Smooth muscle cell (in vitro differentiated cells): ENCODE data around the gene CDCP2. TPM values are rescaled to one million over a fixed set of nuclear protein-coding genes. Genes with fewer than 3 reads are reported as not detected.

Experiments used
- DNase-seq: peaks from one replicate; lab custom pipeline; 2025; ENCODE audit not compliant: unreplicated experiment; lab: John Stamatoyannopoulos, UW
- H2AFZ ChIP-seq: fragments of 200-600 bp; sonication (generic); 2 replicates; pipeline ENCODE4 v1.6.0; 2016; ENCODE audit warnings: antibody characterized with exemption, low read depth, mild to moderate bottlenecking
- H3F3A ChIP-seq: fragments of 200-600 bp; sonication (generic); 2 replicates; pipeline ENCODE4 v1.6.0; 2017; ENCODE audit warnings: antibody characterized with exemption, low read depth
- H3K27ac ChIP-seq: fragments of 200-600 bp; sonication (generic); 2 replicates; pipeline ENCODE4 v1.5.1; 2016; ENCODE audit warnings: low read depth, mild to moderate bottlenecking
- H3K27me3 ChIP-seq: fragments of 200-600 bp; sonication (generic); 2 replicates; pipeline ENCODE4 v1.6.1; 2016; ENCODE audit warnings: low read depth, mild to moderate bottlenecking
- H3K36me3 ChIP-seq: fragments of 200-600 bp; sonication (generic); 2 replicates; pipeline ENCODE4 v1.5.1; 2016; ENCODE audit warnings: low read depth
- H3K4me1 ChIP-seq: fragments of 200-600 bp; sonication (generic); 2 replicates; pipeline ENCODE4 v1.5.1; 2016; ENCODE audit warnings: low read depth
- H3K4me2 ChIP-seq: fragments of 200-600 bp; sonication (generic); 2 replicates; pipeline ENCODE4 v1.6.0; 2016; ENCODE audit warnings: mild to moderate bottlenecking
- H3K4me3 ChIP-seq: fragments of 200-600 bp; sonication (generic); 2 replicates; pipeline ENCODE4 v1.5.1; 2016; ENCODE audit warnings: mild to moderate bottlenecking
- H3K79me2 ChIP-seq: fragments of 200-600 bp; sonication (generic); 2 replicates; pipeline ENCODE4 v1.6.0; 2016; ENCODE audit warnings: low read depth, mild to moderate bottlenecking
- H3K9ac ChIP-seq: fragments of 200-600 bp; sonication (generic); 2 replicates; pipeline ENCODE4 v1.6.0; 2016; ENCODE audit warnings: low read depth
- H3K9me3 ChIP-seq: fragments of 200-600 bp; sonication (generic); replicated peaks from 2 replicates; pipeline ENCODE4 v1.5.1; 2016; ENCODE audit warnings: low read depth
- H4K20me1 ChIP-seq: fragments of 200-600 bp; sonication (generic); 2 replicates; pipeline ENCODE4 v1.6.0; 2016; ENCODE audit warnings: low read depth
- WGBS: methylation state at CpG from one replicate; pipeline ENCODE4 v1.1.7; 2016; ENCODE audit warnings: low lambda C conversion rate; 5-methylcytosine and 5-hydroxymethylcytosine counted together
- polyA plus RNA-seq: library from polyadenylated mRNA; unstranded; fragments of >200 nt; fragmentation: Nextera tagmentation; extraction: Ambion mirVana; gene quantifications from 2 replicates; pipeline ENCODE4 v1.2.1, GENCODE V29; 2016
- total RNA-seq: library from RNA; depleted of rRNA; stranded (reverse); fragments of >200 nt; gene quantifications from 2 replicates; pipeline ENCODE4 v1.2.3, GENCODE V29; 2014
- TF ChIP-seq, protein P1 (sequence below): fragments of 200-600 bp; sonication (generic); IDR thresholded peaks from 2 replicates; pipeline ENCODE4 v1.5.1; 2017; ENCODE audit warnings: borderline replicate concordance, mild to moderate bottlenecking, antibody characterized with exemption; ENCODE audit not compliant: insufficient read depth, poor library complexity, severe bottlenecking

CDCP2 gene
- total and polyA plus RNA-seq, 2 experiments from 2014 or later = not detected

DNA sequence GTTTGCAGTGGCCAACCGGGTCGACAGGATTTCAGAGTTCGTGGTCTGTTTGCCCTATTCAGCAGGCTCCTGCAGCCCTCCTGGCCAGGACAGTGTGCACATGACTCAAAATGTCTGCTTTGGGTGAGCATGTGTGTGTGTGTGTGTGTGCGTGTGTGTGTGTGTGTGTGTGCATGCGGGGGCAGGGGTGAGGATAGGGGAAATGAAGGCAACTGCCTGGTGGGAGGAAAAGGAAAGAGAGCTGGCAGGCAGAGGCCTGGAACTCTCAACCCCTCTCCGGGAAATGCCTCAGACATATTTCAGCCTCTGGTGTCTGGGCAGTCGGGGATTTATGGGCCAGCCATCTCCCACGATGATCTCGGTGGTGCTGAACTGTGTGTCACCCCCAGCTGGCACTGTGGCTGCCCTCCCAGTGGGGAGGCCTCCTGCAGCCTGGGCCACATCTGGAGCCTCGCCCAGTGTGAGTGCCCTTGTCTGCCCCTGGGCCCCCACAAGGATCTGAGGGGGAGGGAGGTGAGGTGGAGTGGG, 15.2 kb downstream of the CDCP2 start:
- Histone ChIP-seq H3K4me1 (peaks cover 22% of the 10 kb centered on the region), H4K20me1 (no peaks in the 10 kb centered on the region), H3K4me3 (no peak overlapping the region), H3K4me2 (peak overlapping the region; percentile 53), H3F3A (peaks cover 6% of the 10 kb centered on the region), H3K9ac (no peak overlapping the region), H3K36me3 (no peaks in the 10 kb centered on the region), H3K27me3 (no peaks in the 10 kb centered on the region), H3K27ac (peak overlapping the region; percentile 75), H3K79me2 (no peaks in the 10 kb centered on the region), H2AFZ (peak overlapping the region; percentile 2), H3K9me3 (no peaks in the 10 kb centered on the region)
- TF ChIP-seq, protein P1, sequence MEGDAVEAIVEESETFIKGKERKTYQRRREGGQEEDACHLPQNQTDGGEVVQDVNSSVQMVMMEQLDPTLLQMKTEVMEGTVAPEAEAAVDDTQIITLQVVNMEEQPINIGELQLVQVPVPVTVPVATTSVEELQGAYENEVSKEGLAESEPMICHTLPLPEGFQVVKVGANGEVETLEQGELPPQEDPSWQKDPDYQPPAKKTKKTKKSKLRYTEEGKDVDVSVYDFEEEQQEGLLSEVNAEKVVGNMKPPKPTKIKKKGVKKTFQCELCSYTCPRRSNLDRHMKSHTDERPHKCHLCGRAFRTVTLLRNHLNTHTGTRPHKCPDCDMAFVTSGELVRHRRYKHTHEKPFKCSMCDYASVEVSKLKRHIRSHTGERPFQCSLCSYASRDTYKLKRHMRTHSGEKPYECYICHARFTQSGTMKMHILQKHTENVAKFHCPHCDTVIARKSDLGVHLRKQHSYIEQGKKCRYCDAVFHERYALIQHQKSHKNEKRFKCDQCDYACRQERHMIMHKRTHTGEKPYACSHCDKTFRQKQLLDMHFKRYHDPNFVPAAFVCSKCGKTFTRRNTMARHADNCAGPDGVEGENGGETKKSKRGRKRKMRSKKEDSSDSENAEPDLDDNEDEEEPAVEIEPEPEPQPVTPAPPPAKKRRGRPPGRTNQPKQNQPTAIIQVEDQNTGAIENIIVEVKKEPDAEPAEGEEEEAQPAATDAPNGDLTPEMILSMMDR = no peak
- 17% methylated on average over 9 of the region's 10 CpGs for WGBS
- DNase-seq = no peak

DNA sequence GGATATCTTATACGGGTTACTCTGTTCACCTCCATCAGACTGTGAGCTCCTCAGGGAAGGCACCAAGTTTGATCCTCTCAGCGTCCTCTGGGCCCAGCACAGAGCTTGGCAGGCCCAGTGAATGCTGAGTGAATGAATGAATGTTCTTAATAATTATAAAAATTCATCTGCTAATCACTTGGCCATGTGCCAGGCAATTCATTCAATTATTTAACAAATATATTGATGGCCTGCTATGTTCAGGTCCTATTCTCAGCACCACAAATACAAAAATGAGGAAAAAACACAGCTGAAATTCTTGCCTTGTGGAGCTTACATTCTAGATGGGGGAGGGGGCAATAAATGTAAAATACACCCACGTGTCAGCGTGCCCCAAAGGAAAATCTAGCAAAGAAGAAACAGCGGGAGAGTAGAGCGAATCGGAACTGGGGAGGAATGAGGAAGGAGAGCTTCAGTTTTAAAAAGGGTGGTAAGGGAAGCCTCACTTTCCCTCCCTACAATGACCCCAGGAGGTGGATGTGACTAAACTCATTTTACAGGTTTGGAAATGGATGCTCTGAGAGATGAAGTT, 15.8 kb downstream of the CDCP2 start:
- Histone ChIP-seq H4K20me1 (no peaks in the 10 kb centered on the region), H3K9me3 (no peaks in the 10 kb centered on the region), H3K9ac (no peak overlapping the region), H3K36me3 (no peaks in the 10 kb centered on the region), H3K79me2 (no peaks in the 10 kb centered on the region), H3K27me3 (no peaks in the 10 kb centered on the region), H3K4me3 (no peak overlapping the region), H3K27ac (peak overlapping the region; percentile 75), H2AFZ (peak overlapping the region; percentile 2), H3K4me1 (peaks cover 22% of the 10 kb centered on the region), H3K4me2 (peak overlapping the region; percentile 53), H3F3A (peaks cover 6% of the 10 kb centered on the region)
- WGBS = 59% methylated on average over 7 of the region's 7 CpGs
- no peak for DNase-seq
- TF ChIP-seq, protein P1 = no peak

- Histone ChIP-seq H3K79me2 (no peaks in the 10 kb centered on the region), H2AFZ (peak overlapping the region; percentile 81), H4K20me1 (no peaks in the 10 kb centered on the region), H3K4me3 (no peak overlapping the region), H3K4me1 (peaks cover 22% of the 10 kb centered on the region), H3K36me3 (no peaks in the 10 kb centered on the region), H3K9me3 (no peaks in the 10 kb centered on the region), H3K27ac (peak overlapping the region; percentile 75), H3F3A (peaks cover 6% of the 10 kb centered on the region), H3K4me2 (peak overlapping the region; percentile 53), H3K9ac (peak overlapping the region; percentile 61), H3K27me3 (no peaks in the 10 kb centered on the region)
- TF ChIP-seq, protein P1 = no peak
- no peak for DNase-seq
- 85% methylated on average over 17 of the region's 17 CpGs for WGBS
Observed at GRCh38 chr1:54136269-54136896, 16.4 kb downstream of the CDCP2 start.
